RKO (cell line): ENCODE data around the gene INMT.
A peak's percentile ranks its signal among the peaks of the same experiment; 100 is the strongest.

Experiments
- DNase-seq: peaks from one replicate; pipeline ENCODE4 v3.0.0-alpha.2; 2016; ENCODE audit warnings: low spot score

Gene INMT

GRCh38 chr7:30788640-30789333 is 36.9 kb downstream of the INMT start:
- DNase-seq: no peak

GRCh38 chr7:30789334-30789711 is 37.4 kb downstream of the INMT start:
- DNase-seq: peak; percentile 57

- DNase-seq: no peak
Observed at GRCh38 chr7:30790356-30790755, 38.4 kb downstream of the INMT start.

- no peak for DNase-seq
Observed at GRCh38 chr7:30791114-30791513, 39.2 kb downstream of the INMT start.

GRCh38 chr7:30795161-30795948 is 43.4 kb downstream of the INMT start:
- no peak for DNase-seq

- no peak for DNase-seq
Observed at GRCh38 chr7:30796105-30796869, 44.4 kb downstream of the INMT start.

- DNase-seq: no peak
Observed at GRCh38 chr7:30797176-30798040, 45.5 kb downstream of the INMT start.

- DNase-seq: peak; percentile 56
Observed at GRCh38 chr7:30799206-30799975, 47.5 kb downstream of the INMT start.

- no peak for DNase-seq
Observed at GRCh38 chr7:30799976-30800661, 48.2 kb downstream of the INMT start.

- peak; percentile 57 for DNase-seq
Observed at GRCh38 chr7:30800785-30801252, 48.9 kb downstream of the INMT start.

GRCh38 chr7:30802812-30803211 is 50.9 kb downstream of the INMT start:
- no peak for DNase-seq

GRCh38 chr7:30804078-30804661 is 52.2 kb downstream of the INMT start:
- DNase-seq: no peak

GRCh38 chr7:30805081-30805691 is 53.3 kb downstream of the INMT start:
- DNase-seq: no peak

- no peak for DNase-seq
Observed at GRCh38 chr7:30805931-30806330, 54.0 kb downstream of the INMT start.
